Panc1 (cell line): Measurements from ENCODE around the gene ADTRP. TPM values are rescaled to one million over a fixed set of nuclear protein-coding genes. Genes with fewer than 3 reads are reported as not detected.

Experiments used
- ATAC-seq: fragments of 200-7000 bp; cut with Tn5 transposase; 2 replicates; pipeline ENCODE4 v1.9.1; 2020; ENCODE audit warnings: mild to moderate bottlenecking, moderate library complexity
- BruUV-seq: library from RNA; stranded (reverse); fragments of 400-500 nt; replicated peaks from 2 replicates; lab custom pipeline; 2021; lab: Mats Ljungman, UMichigan
- CTCF ChIA-PET: fragments of 300-600 bp; sonication (Branson Sonifier 250); formaldehyde crosslinking; loops from one replicate; lab custom pipeline; 2022; ENCODE audit warnings: antibody characterized with exemption; lab: Charles Lee
- POLR2A ChIA-PET: fragments of 300-600 bp; sonication (Branson Sonifier 250); formaldehyde crosslinking; loops from one replicate; lab custom pipeline; 2022; ENCODE audit warnings: antibody characterized with exemption; lab: Charles Lee
- DNase-seq: peaks from one replicate; pipeline ENCODE4 v3.0.0-alpha.2; 2010; ENCODE audit warnings: low read depth, low spot score
- H3K27ac ChIP-seq: 2 replicates; pipeline ENCODE4 v1.5.1; 2011; ENCODE audit warnings: mild to moderate bottlenecking, low read length, inconsistent platforms
- H3K27me3 ChIP-seq: fragments of 200-500 bp; sonication (Bioruptor generic); 2 replicates; pipeline ENCODE4 v1.6.0; 2014; ENCODE audit warnings: low read length, inconsistent platforms; ENCODE audit not compliant: control insufficient read depth, insufficient read depth
- H3K36me3 ChIP-seq: fragments of 200-500 bp; sonication (Bioruptor generic); 2 replicates; pipeline ENCODE4 v1.5.1; 2014; ENCODE audit warnings: inconsistent platforms, mild to moderate bottlenecking, low read length, moderate library complexity; ENCODE audit not compliant: control insufficient read depth, insufficient read depth
- H3K4me1 ChIP-seq: 2 replicates; pipeline ENCODE4 v1.5.1; 2011; ENCODE audit warnings: inconsistent platforms, mild to moderate bottlenecking, low read length, moderate library complexity; ENCODE audit not compliant: control insufficient read depth, insufficient read depth
- H3K4me3 ChIP-seq, 2 experiments: 2 replicates each; pipeline ENCODE4 v1.5.1; 2011 to 2012; ENCODE audit warnings: low read depth in 2 of 2, low read length in 2 of 2, mild to moderate bottlenecking in 2 of 2, inconsistent platforms in 1 of 2, moderate library complexity in 1 of 2
- H3K9me3 ChIP-seq: fragments of 200-500 bp; sonication (Bioruptor generic); 2 replicates; pipeline ENCODE4 v1.5.1; 2014; ENCODE audit warnings: low read depth, mild to moderate bottlenecking, inconsistent platforms, low read length, moderate library complexity; ENCODE audit not compliant: control insufficient read depth, insufficient read depth
- POLR2AphosphoS5 ChIP-seq: IDR thresholded peaks from 2 replicates; pipeline ENCODE4 v1.6.1; 2012; ENCODE audit warnings: mild to moderate bottlenecking, low read depth, low read length, moderate library complexity
- SIN3A ChIP-seq: IDR thresholded peaks from 2 replicates; pipeline ENCODE4 v1.6.1; 2012; ENCODE audit warnings: low read depth, mild to moderate bottlenecking, low read length, moderate library complexity, borderline replicate concordance; ENCODE audit not compliant: insufficient read depth
- TCF7L2 ChIP-seq: IDR thresholded peaks from 2 replicates; pipeline ENCODE4 v1.6.1; 2011; ENCODE audit warnings: mild to moderate bottlenecking, low read depth, low read length, inconsistent platforms
- in situ Hi-C: cut with HindIII; loops from 2 replicates; pipeline ENCODE4 v1.10.0; 2016; ENCODE audit warnings: low sequenced_read_pairs, low pct_unique_long_range_greater_than_20kb
- intact Hi-C: fragments of 100-400 bp; cut with micrococcal nuclease; formaldehyde crosslinking; loops from one replicate; pipeline ENCODE4 v1.10.0; 2022; ENCODE audit not compliant: unreplicated experiment
- total RNA-seq: library from RNA; stranded (reverse); gene quantifications from one replicate; pipeline ENCODE4 v1.2.1, GENCODE V29; 2021; ENCODE audit not compliant: unreplicated experiment
- TF ChIP-seq, protein P1 (sequence below): fragments of 450-650 bp; IDR thresholded peaks from 2 replicates; pipeline ENCODE4 v1.5.1; 2017; ENCODE audit warnings: mild to moderate bottlenecking
- TF ChIP-seq, protein P2 (sequence below), 2 experiments: IDR thresholded peaks; 2 replicates each; pipeline ENCODE4 v1.6.1; 2011 to 2012; ENCODE audit warnings: low read depth in 2 of 2, control low read depth in 1 of 2, low read length in 1 of 2, mild to moderate bottlenecking in 1 of 2, moderate library complexity in 1 of 2; ENCODE audit not compliant: insufficient read depth in 1 of 2

Gene ADTRP
- total RNA-seq, 1 experiment from 2014 or later = not detected

DNA sequence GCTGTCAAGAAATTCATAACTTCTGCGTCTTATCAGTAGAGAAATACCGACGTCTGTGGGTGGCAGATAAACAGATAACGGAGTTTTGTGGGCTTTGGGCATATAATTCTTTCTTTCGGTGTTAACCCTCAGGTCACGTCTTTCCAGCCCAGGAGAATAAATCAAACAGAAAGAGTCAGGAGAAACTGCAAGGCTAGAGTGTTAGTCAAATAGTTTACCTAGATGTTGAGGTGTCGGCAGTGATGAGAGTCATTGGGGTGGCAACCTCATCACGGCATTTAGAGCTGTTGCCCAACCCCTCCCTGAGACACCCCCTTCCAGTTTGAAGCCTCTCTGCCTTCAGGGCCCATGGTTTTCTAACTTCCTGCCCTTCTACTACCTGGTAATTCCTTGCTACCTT is 49.5 kb downstream of the ADTRP start:
- BruUV-seq = no TSS peak
- no peak overlapping the region for H3K4me3 ChIP-seq
- H3K27ac ChIP-seq = no peak overlapping the region
- H3K4me1 ChIP-seq = no peaks in the 10 kb centered on the region
- DNase-seq (no peak), ATAC-seq (no peak)
- H3K36me3 ChIP-seq = no peaks in the 10 kb centered on the region
- ChIA-PET POLR2A (no interaction called here), CTCF (no interaction called here)
- TF ChIP-seq POLR2AphosphoS5 (no peak), TCF7L2 (no peak), SIN3A (no peak)
- TF ChIP-seq, protein P1, sequence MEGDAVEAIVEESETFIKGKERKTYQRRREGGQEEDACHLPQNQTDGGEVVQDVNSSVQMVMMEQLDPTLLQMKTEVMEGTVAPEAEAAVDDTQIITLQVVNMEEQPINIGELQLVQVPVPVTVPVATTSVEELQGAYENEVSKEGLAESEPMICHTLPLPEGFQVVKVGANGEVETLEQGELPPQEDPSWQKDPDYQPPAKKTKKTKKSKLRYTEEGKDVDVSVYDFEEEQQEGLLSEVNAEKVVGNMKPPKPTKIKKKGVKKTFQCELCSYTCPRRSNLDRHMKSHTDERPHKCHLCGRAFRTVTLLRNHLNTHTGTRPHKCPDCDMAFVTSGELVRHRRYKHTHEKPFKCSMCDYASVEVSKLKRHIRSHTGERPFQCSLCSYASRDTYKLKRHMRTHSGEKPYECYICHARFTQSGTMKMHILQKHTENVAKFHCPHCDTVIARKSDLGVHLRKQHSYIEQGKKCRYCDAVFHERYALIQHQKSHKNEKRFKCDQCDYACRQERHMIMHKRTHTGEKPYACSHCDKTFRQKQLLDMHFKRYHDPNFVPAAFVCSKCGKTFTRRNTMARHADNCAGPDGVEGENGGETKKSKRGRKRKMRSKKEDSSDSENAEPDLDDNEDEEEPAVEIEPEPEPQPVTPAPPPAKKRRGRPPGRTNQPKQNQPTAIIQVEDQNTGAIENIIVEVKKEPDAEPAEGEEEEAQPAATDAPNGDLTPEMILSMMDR = no peak
- TF ChIP-seq, protein P2, sequence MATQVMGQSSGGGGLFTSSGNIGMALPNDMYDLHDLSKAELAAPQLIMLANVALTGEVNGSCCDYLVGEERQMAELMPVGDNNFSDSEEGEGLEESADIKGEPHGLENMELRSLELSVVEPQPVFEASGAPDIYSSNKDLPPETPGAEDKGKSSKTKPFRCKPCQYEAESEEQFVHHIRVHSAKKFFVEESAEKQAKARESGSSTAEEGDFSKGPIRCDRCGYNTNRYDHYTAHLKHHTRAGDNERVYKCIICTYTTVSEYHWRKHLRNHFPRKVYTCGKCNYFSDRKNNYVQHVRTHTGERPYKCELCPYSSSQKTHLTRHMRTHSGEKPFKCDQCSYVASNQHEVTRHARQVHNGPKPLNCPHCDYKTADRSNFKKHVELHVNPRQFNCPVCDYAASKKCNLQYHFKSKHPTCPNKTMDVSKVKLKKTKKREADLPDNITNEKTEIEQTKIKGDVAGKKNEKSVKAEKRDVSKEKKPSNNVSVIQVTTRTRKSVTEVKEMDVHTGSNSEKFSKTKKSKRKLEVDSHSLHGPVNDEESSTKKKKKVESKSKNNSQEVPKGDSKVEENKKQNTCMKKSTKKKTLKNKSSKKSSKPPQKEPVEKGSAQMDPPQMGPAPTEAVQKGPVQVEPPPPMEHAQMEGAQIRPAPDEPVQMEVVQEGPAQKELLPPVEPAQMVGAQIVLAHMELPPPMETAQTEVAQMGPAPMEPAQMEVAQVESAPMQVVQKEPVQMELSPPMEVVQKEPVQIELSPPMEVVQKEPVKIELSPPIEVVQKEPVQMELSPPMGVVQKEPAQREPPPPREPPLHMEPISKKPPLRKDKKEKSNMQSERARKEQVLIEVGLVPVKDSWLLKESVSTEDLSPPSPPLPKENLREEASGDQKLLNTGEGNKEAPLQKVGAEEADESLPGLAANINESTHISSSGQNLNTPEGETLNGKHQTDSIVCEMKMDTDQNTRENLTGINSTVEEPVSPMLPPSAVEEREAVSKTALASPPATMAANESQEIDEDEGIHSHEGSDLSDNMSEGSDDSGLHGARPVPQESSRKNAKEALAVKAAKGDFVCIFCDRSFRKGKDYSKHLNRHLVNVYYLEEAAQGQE (IDR thresholded peaks at IDR 0.05; ENCODE audit: insufficient read depth in 1 of 2, low read depth in 2 of 2, low read length in 1 of 2) = no peak
- no peaks in the 10 kb centered on the region for H3K9me3 ChIP-seq
- in situ Hi-C loops (no loop called here), intact Hi-C loops (no loop called here)
- no peaks in the 10 kb centered on the region; the same call in 1 of the 2 replicates for H3K27me3 ChIP-seq

DNA sequence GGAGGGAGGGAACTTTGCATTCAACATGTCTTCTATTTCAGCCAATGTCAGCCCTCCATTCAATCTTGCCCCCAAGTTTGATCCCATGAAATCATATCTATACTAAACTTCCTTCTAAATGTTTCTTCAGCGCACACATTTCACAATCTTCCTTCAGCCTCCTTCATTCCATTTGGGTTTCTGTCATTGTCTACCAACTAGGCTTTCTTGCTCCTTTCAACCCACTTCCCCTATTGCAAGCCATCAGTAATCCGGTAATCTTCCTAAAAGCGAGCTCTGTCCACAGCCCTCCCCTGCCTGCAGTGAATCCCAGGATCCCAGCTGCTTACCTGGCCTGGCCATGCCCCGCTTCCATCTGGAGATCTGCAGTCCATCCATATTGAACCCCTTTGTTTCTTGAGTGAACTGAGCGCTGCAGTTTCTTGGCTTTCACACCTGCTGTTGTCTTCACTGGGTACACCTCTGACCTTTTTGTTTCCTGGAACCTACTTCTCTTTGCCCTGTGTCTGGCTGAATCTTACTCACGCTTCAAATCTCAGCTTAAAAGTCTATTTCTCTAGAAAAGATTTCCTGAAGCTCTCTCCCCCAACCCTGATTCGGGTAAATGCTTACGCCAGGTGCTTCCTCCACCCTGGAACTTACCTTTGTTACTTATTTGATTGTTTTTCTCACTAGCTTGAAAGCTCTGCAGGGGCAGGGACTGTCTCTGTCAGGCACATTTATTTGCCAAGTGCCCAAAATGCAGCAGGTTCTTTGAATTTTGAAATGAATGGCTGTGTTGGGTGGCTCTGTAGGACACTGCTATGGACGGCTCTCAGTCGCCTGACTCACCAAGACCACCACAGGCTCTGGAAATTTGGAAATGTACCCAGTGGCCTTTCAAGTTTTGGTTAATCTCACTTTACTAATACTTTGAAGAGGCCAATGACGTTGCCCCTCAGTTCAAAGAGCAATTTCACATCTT is 50.3 kb downstream of the ADTRP start:
- H3K4me3 ChIP-seq = no peak overlapping the region
- BruUV-seq = no TSS peak
- H3K27ac ChIP-seq = no peak overlapping the region
- ATAC-seq = no peak
- in situ Hi-C loops = no loop called here
- no peaks in the 10 kb centered on the region for H3K36me3 ChIP-seq
- DNase-seq = no peak
- no peaks in the 10 kb centered on the region; the same call in 1 of the 2 replicates for H3K27me3 ChIP-seq
- no peaks in the 10 kb centered on the region for H3K4me1 ChIP-seq
- TF ChIP-seq POLR2AphosphoS5 (no peak), TCF7L2 (no peak), SIN3A (no peak)
- TF ChIP-seq, protein P2 (IDR thresholded peaks at IDR 0.05; ENCODE audit: insufficient read depth in 1 of 2, low read depth in 2 of 2, low read length in 1 of 2) = no peak
- TF ChIP-seq, protein P1 = no peak
- intact Hi-C loops = no loop called here
- CTCF ChIA-PET = no interaction called here
- POLR2A ChIA-PET = no interaction called here
- no peaks in the 10 kb centered on the region for H3K9me3 ChIP-seq
